Lower leg skin (tissue), 3 donors: Measurements from ENCODE around the gene EPB42.

Source experiments
- CTCF ChIP-seq, 3 donors: fragments of 450-650 bp; IDR thresholded peaks; one replicate each; pipeline ENCODE4 v1.5.1; 2016; ENCODE audit warnings: antibody characterized with exemption in 3 of 3, mild to moderate bottlenecking in 3 of 3, moderate library complexity in 2 of 3
- POLR2A ChIP-seq, 2 donors: fragments of 450-650 bp; IDR thresholded peaks; one replicate each; pipeline ENCODE4 v1.6.1; 2016 to 2017; ENCODE audit warnings: antibody characterized with exemption in 2 of 2, mild to moderate bottlenecking in 1 of 2, moderate library complexity in 1 of 2

DNA sequence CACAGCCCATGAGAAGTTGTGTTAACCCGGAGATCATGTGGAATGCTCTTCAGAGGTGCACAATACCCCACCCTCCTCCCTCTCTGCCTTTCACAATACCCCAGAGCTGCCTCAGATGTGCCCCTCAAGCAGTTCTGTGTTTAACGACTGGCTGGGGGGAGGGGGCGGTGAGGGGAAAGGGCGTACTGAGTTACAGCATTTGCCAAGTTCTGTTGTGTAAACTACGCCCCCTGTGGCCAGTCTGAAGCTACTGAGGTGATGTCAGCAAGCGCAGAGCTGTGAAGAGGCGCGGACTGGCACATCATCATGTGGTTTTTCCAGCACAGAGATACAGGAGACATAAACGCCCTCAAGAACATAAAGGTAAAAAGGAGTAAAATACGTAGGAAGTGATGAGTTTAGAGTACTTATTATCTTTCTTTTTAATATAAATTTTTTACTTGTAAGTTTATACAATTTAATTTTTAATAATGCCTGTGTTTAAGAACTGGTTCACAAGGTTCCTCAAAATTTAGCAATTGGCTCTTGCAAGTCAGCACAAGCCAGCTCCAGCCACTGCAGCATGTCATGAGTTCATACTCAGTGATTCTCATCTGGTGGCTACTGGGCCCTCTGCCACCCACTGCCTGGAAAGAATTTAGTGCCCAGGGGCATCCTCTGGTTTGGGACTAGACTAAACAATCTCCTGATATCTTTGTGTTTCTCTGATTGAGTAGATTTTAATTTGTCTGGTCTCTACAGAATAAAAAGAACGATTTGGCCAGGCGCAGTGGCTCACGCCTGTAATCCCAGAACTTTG is 1.7 kb downstream of the EPB42 start:
- TF ChIP-seq CTCF (IDR thresholded peaks at IDR 0.05) (no peak), POLR2A (IDR thresholded peaks at IDR 0.05) (no peak)
